Measurements from ENCODE around the gene MYLK.

Gene MYLK

GRCh38 chr3:123650101-123650500 lies 234.0 kb downstream of the MYLK start:
- H2AK5ac ChIP-seq (ENCODE audit: low read length) = no peak overlapping the region
- H3K56ac ChIP-seq (ENCODE audit: low read length) = no peak overlapping the region
- no peak overlapping the region for H3K4ac ChIP-seq (ENCODE audit: low read depth, low read length)
- H3K79me1 ChIP-seq (ENCODE audit: low read length) = no peaks in the 10 kb centered on the region
- no peak overlapping the region for H3K9ac ChIP-seq (ENCODE audit: low read length)
- 100% methylated on average over 2 of the region's 8 CpGs for WGBS (ENCODE audit: extremely low coverage, insufficient coverage, low lambda C conversion rate)
- no peak for DNase-seq
- H4K8ac ChIP-seq (ENCODE audit: low read depth, low read length) = no peak overlapping the region
- H3K27ac ChIP-seq (ENCODE audit: low read depth, low read length) = no peak overlapping the region
- H3K23ac ChIP-seq (ENCODE audit: low read length) = no peak overlapping the region
- H3K4me2 ChIP-seq (ENCODE audit: low read length) = no peak overlapping the region
- no peak overlapping the region for H2BK5ac ChIP-seq (ENCODE audit: low read length)
- no peak overlapping the region for H2BK15ac ChIP-seq (replicated peaks; ENCODE audit: low read depth)
- no peaks in the 10 kb centered on the region for H3K79me2 ChIP-seq (ENCODE audit: control insufficient read depth, insufficient read depth, low read length)
- no peaks in the 10 kb centered on the region for H3K27me3 ChIP-seq (ENCODE audit: insufficient read depth, low read length, poor library complexity)
- H3K4me3 ChIP-seq (ENCODE audit: low read length) = no peak overlapping the region
- no peak overlapping the region for H3K18ac ChIP-seq (ENCODE audit: low read length)
- no peak overlapping the region for H4K5ac ChIP-seq (ENCODE audit: low read length)
- H2BK120ac ChIP-seq (ENCODE audit: low read depth, low read length) = no peak overlapping the region
- H3K36me3 ChIP-seq (ENCODE audit: control insufficient read depth, insufficient read depth, low read length) = no peaks in the 10 kb centered on the region
- no peaks in the 10 kb centered on the region for H3K4me1 ChIP-seq (ENCODE audit: control insufficient read depth, low read depth, low read length)

- Histone ChIP-seq H2AK5ac (ENCODE audit: low read length) (no peak overlapping the region), H4K8ac (ENCODE audit: low read depth, low read length) (no peak overlapping the region), H3K56ac (ENCODE audit: low read length) (no peak overlapping the region), H3K79me1 (ENCODE audit: low read length) (no peaks in the 10 kb centered on the region), H3K23ac (ENCODE audit: low read length) (no peak overlapping the region), H3K9ac (ENCODE audit: low read length) (no peak overlapping the region), H3K36me3 (ENCODE audit: control insufficient read depth, insufficient read depth, low read length) (no peaks in the 10 kb centered on the region), H2BK15ac (replicated peaks; ENCODE audit: low read depth) (no peak overlapping the region), H3K4me2 (ENCODE audit: low read length) (no peak overlapping the region), H3K4me3 (ENCODE audit: low read length) (no peak overlapping the region), H3K27me3 (ENCODE audit: insufficient read depth, low read length, poor library complexity) (no peaks in the 10 kb centered on the region), H4K5ac (ENCODE audit: low read length) (no peak overlapping the region), H3K4ac (ENCODE audit: low read depth, low read length) (no peak overlapping the region), H3K4me1 (ENCODE audit: control insufficient read depth, low read depth, low read length) (no peaks in the 10 kb centered on the region), H3K18ac (ENCODE audit: low read length) (no peak overlapping the region), H3K79me2 (ENCODE audit: control insufficient read depth, insufficient read depth, low read length) (no peaks in the 10 kb centered on the region), H3K27ac (ENCODE audit: low read depth, low read length) (no peak overlapping the region), H2BK5ac (ENCODE audit: low read length) (no peak overlapping the region), H2BK120ac (ENCODE audit: low read depth, low read length) (no peak overlapping the region)
- no CpG with 5 or more reads among the region's 10 CpGs for WGBS (ENCODE audit: extremely low coverage, insufficient coverage, low lambda C conversion rate)
- DNase-seq = no peak
Measured at GRCh38 chr3:123648696-123649405, 235.3 kb downstream of the MYLK start.

GRCh38 chr3:123644358-123644757 lies 239.8 kb downstream of the MYLK start:
- no peak overlapping the region for H3K4me3 ChIP-seq (ENCODE audit: low read length)
- no peak overlapping the region for H2BK5ac ChIP-seq (ENCODE audit: low read length)
- no peaks in the 10 kb centered on the region for H3K4me1 ChIP-seq (ENCODE audit: control insufficient read depth, low read depth, low read length)
- no peak overlapping the region for H2BK120ac ChIP-seq (ENCODE audit: low read depth, low read length)
- WGBS (ENCODE audit: extremely low coverage, insufficient coverage, low lambda C conversion rate) = no CpG with 5 or more reads among the region's 2 CpGs
- H3K27me3 ChIP-seq (ENCODE audit: insufficient read depth, low read length, poor library complexity) = no peaks in the 10 kb centered on the region
- H3K23ac ChIP-seq (ENCODE audit: low read length) = no peak overlapping the region
- no peak overlapping the region for H3K18ac ChIP-seq (ENCODE audit: low read length)
- no peak for DNase-seq
- H4K5ac ChIP-seq (ENCODE audit: low read length) = no peak overlapping the region
- H3K27ac ChIP-seq (ENCODE audit: low read depth, low read length) = no peak overlapping the region
- H4K8ac ChIP-seq (ENCODE audit: low read depth, low read length) = no peak overlapping the region
- H2BK15ac ChIP-seq (replicated peaks; ENCODE audit: low read depth) = no peak overlapping the region
- no peaks in the 10 kb centered on the region for H3K79me2 ChIP-seq (ENCODE audit: control insufficient read depth, insufficient read depth, low read length)
- H3K9ac ChIP-seq (ENCODE audit: low read length) = no peak overlapping the region
- no peak overlapping the region for H2AK5ac ChIP-seq (ENCODE audit: low read length)
- no peaks in the 10 kb centered on the region for H3K36me3 ChIP-seq (ENCODE audit: control insufficient read depth, insufficient read depth, low read length)
- H3K56ac ChIP-seq (ENCODE audit: low read length) = no peak overlapping the region
- H3K79me1 ChIP-seq (ENCODE audit: low read length) = no peaks in the 10 kb centered on the region
- no peak overlapping the region for H3K4ac ChIP-seq (ENCODE audit: low read depth, low read length)
- no peak overlapping the region for H3K4me2 ChIP-seq (ENCODE audit: low read length)

GRCh38 chr3:123642957-123643330 lies 241.2 kb downstream of the MYLK start:
- no peak overlapping the region for H2AK5ac ChIP-seq (ENCODE audit: low read length)

GRCh38 chr3:123642182-123642956 lies 241.8 kb downstream of the MYLK start:
- H3K4me3 ChIP-seq (ENCODE audit: low read length) = no peak overlapping the region
- H3K27ac ChIP-seq (ENCODE audit: low read depth, low read length) = no peak overlapping the region
- H3K4ac ChIP-seq (ENCODE audit: low read depth, low read length) = no peak overlapping the region
- H2BK15ac ChIP-seq (replicated peaks; ENCODE audit: low read depth) = no peak overlapping the region
- H4K5ac ChIP-seq (ENCODE audit: low read length) = no peak overlapping the region
- H3K4me2 ChIP-seq (ENCODE audit: low read length) = no peak overlapping the region
- no CpG with 5 or more reads among the region's 3 CpGs for WGBS (ENCODE audit: extremely low coverage, insufficient coverage, low lambda C conversion rate)
- peak; percentile 99 for DNase-seq
- H2BK120ac ChIP-seq (ENCODE audit: low read depth, low read length) = no peak overlapping the region
- H3K9ac ChIP-seq (ENCODE audit: low read length) = no peak overlapping the region
- no peaks in the 10 kb centered on the region for H3K27me3 ChIP-seq (ENCODE audit: insufficient read depth, low read length, poor library complexity)
- no peaks in the 10 kb centered on the region for H3K79me1 ChIP-seq (ENCODE audit: low read length)
- no peak overlapping the region for H3K23ac ChIP-seq (ENCODE audit: low read length)
- H2AK5ac ChIP-seq (ENCODE audit: low read length) = no peak overlapping the region
- no peak overlapping the region for H4K8ac ChIP-seq (ENCODE audit: low read depth, low read length)
- H2BK5ac ChIP-seq (ENCODE audit: low read length) = no peak overlapping the region
- H3K18ac ChIP-seq (ENCODE audit: low read length) = no peak overlapping the region
- H3K56ac ChIP-seq (ENCODE audit: low read length) = no peak overlapping the region
- H3K79me2 ChIP-seq (ENCODE audit: control insufficient read depth, insufficient read depth, low read length) = no peaks in the 10 kb centered on the region
- H3K4me1 ChIP-seq (ENCODE audit: control insufficient read depth, low read depth, low read length) = no peaks in the 10 kb centered on the region
- H3K36me3 ChIP-seq (ENCODE audit: control insufficient read depth, insufficient read depth, low read length) = no peaks in the 10 kb centered on the region

More at GRCh38 chr3:123642957-123643330, 241.2 kb downstream of the MYLK start:
- Histone ChIP-seq H3K56ac (ENCODE audit: low read length) (no peak overlapping the region), H3K27me3 (ENCODE audit: insufficient read depth, low read length, poor library complexity) (no peaks in the 10 kb centered on the region), H3K23ac (ENCODE audit: low read length) (no peak overlapping the region), H3K27ac (ENCODE audit: low read depth, low read length) (no peak overlapping the region), H3K79me1 (ENCODE audit: low read length) (no peaks in the 10 kb centered on the region), H2BK15ac (replicated peaks; ENCODE audit: low read depth) (no peak overlapping the region), H3K4me1 (ENCODE audit: control insufficient read depth, low read depth, low read length) (no peaks in the 10 kb centered on the region), H3K36me3 (ENCODE audit: control insufficient read depth, insufficient read depth, low read length) (no peaks in the 10 kb centered on the region), H4K8ac (ENCODE audit: low read depth, low read length) (no peak overlapping the region), H3K18ac (ENCODE audit: low read length) (no peak overlapping the region), H2BK5ac (ENCODE audit: low read length) (no peak overlapping the region), H3K4ac (ENCODE audit: low read depth, low read length) (no peak overlapping the region), H3K4me3 (ENCODE audit: low read length) (no peak overlapping the region), H3K4me2 (ENCODE audit: low read length) (no peak overlapping the region), H3K9ac (ENCODE audit: low read length) (no peak overlapping the region), H3K79me2 (ENCODE audit: control insufficient read depth, insufficient read depth, low read length) (no peaks in the 10 kb centered on the region), H4K5ac (ENCODE audit: low read length) (no peak overlapping the region), H2BK120ac (ENCODE audit: low read depth, low read length) (no peak overlapping the region)
- no peak for DNase-seq
- WGBS (ENCODE audit: extremely low coverage, insufficient coverage, low lambda C conversion rate) = no CpG with 5 or more reads among the region's 4 CpGs
